GM13976 (cell line): ENCODE data around the gene DSP.

Experiments
- DNase-seq: peaks from one replicate; pipeline ENCODE4 v3.0.0; 2012; ENCODE audit warnings: low spot score
- in situ Hi-C: fragments of 300-500 bp; cut with MboI; formaldehyde crosslinking; loops from one replicate; pipeline ENCODE4 v1.12.0; 2022; ENCODE audit warnings: low sequenced_read_pairs, mixed read lengths, inconsistent platforms; ENCODE audit not compliant: unreplicated experiment
- TF ChIP-seq, protein P1 (sequence below): IDR thresholded peaks from 2 replicates; pipeline ENCODE4 v1.5.1; 2012; ENCODE audit warnings: borderline replicate concordance, mild to moderate bottlenecking; ENCODE audit not compliant: insufficient read depth; ENCODE audit errors: extremely low read depth, missing control alignments, control extremely low read depth

Gene DSP

DNA sequence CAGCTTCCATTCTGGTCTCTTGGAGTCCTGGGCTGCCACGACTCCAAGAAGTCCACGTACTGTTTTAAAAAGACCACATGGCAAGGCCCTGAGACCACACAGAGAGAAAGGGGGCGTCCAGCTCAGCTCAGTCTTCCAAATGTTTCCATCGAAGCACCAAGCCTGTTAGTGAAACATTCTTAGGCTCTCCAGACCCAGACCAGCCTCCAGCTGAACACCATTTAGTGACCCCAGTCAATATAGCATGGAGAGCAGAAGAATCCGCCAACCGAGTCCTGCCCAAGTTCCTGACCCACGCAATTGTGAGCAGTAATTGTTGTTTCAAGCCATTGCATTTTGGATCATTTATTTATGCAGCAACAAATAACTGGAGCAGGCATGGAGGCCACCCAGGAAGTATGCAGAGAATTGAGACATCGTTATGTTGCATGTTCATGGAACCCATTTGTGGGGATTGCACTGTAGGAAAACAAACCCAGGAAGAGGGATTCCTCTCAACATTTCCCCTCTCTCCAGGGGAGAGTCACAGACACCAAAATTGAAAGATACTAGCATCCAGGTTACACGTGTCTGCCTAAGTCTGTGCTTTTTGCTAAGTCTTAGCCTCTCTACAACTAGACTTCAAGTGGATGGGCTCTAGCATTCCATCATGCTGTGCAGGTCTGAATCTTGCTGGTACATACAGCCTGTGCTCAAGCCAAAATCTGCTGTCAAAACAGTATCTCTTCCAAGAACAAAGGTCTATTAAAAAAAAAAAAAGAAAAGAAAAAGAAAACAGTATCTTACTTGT is 91.2 kb downstream of the DSP start:
- TF ChIP-seq, protein P1, sequence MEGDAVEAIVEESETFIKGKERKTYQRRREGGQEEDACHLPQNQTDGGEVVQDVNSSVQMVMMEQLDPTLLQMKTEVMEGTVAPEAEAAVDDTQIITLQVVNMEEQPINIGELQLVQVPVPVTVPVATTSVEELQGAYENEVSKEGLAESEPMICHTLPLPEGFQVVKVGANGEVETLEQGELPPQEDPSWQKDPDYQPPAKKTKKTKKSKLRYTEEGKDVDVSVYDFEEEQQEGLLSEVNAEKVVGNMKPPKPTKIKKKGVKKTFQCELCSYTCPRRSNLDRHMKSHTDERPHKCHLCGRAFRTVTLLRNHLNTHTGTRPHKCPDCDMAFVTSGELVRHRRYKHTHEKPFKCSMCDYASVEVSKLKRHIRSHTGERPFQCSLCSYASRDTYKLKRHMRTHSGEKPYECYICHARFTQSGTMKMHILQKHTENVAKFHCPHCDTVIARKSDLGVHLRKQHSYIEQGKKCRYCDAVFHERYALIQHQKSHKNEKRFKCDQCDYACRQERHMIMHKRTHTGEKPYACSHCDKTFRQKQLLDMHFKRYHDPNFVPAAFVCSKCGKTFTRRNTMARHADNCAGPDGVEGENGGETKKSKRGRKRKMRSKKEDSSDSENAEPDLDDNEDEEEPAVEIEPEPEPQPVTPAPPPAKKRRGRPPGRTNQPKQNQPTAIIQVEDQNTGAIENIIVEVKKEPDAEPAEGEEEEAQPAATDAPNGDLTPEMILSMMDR: no peak
- in situ Hi-C loops: no loop called here

GRCh38 chr6:7633361-7633760 is 91.9 kb downstream of the DSP start:
- in situ Hi-C loops: no loop called here
- TF ChIP-seq, protein P1: no peak
- DNase-seq: no peak

More for the DNA sequence above, 91.2 kb downstream of the DSP start:
- no peak for DNase-seq

- in situ Hi-C loops: no loop called here
- TF ChIP-seq, protein P1: no peak
- DNase-seq: no peak
Measured at GRCh38 chr6:7636151-7636550, 94.7 kb downstream of the DSP start.
